GM19324 (cell line): Measurements from ENCODE around the gene KLHL13.
"Not testable (repeated sequence)": the region's sequence is repeated elsewhere in the genome, so short reads cannot be mapped to it uniquely, and the experiment has no call there.

ENCODE experiments used
- ATAC-seq: cut with Tn5 transposase; IDR thresholded peaks from one replicate; pipeline ENCODE4 v1.9.1; 2021; ENCODE audit warnings: mild to moderate bottlenecking, moderate library complexity; ENCODE audit not compliant: unreplicated experiment, low FRiP score

KLHL13 gene

DNA sequence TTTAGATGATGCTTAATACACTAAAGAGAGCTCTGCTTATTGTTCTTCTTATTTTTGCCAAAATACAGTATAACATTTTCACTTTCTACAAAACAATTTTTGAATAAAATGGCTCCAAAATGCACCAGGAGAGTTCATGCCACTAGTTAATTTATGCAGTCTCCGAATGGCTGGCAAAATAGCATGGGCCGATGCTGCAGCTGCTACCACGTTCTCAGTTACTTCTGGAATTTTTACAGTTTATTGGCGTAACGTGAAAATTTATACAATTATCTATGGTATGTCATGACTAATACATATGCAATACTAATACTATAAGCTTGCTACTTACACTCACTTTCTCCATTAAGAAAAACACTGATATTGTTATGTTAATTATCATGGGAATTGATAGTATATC lies 16.5 kb downstream of the KLHL13 start:
- ATAC-seq = no peak

DNA sequence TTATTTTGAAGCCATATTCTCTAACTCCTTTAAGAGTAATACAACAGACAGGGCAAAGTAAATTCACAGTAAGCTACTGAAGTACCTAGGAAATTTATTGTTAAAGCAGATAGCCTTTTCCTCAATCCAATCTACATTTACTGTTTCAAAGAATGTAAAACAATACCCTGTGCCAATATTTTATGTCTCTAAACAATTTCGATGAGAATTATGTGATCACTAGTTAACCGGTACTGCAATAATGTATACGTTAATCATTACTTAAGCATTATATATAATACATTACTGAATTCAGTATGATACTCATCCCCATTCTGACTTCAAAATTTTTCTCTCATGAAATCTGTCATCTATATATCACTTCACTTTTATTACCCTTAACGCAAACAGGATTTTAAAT lies 28.5 kb downstream of the KLHL13 start:
- no peak for ATAC-seq

DNA sequence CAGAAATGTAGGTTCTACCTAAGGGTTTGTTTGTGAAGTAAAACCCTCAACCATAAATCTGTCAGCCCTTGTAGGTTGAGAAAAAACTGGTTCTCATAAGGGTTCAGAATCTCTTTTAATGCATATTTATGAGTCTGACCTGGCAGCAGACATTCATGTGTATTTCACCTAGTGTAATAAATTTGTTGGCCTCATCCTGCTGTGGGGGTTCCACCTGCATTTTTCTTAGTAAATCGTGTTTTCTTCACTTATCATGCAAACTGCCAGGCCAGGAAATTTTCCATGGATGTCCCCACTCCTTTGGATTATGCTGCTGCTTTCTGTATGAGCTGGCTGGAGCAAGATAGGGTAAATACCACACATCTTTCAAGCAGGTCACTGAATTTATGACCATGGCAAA lies 42.4 kb downstream of the KLHL13 start:
- ATAC-seq = no peak

DNA sequence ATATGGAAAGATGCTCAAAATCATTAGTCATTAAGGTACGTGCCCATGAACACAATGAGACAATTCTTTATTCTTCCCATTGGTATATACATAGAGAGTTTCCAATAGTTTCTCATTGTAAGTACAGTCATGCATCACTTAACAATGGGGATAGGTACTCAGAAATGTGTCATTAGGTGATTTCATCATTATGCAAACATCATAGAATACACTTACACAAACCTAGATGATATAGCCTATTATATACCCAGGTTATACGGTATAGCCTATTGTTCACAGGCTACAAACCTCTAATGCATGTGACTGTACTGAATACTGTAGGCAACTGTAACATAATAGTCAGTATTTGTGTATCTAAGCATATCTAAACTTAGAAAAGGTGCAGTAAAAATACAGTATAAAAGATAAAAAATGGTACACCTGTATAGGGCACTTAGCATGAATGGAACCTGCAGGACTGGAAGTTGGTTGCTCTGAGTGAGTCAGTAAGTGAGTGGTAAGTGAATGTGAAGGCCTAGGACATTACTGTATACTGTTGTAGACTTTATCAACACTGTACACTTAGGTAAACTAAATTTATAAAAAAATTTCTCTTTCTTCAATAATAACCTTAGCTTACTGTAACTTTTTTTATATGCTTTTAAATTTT lies 49.6 kb downstream of the KLHL13 start:
- ATAC-seq = no peak

DNA sequence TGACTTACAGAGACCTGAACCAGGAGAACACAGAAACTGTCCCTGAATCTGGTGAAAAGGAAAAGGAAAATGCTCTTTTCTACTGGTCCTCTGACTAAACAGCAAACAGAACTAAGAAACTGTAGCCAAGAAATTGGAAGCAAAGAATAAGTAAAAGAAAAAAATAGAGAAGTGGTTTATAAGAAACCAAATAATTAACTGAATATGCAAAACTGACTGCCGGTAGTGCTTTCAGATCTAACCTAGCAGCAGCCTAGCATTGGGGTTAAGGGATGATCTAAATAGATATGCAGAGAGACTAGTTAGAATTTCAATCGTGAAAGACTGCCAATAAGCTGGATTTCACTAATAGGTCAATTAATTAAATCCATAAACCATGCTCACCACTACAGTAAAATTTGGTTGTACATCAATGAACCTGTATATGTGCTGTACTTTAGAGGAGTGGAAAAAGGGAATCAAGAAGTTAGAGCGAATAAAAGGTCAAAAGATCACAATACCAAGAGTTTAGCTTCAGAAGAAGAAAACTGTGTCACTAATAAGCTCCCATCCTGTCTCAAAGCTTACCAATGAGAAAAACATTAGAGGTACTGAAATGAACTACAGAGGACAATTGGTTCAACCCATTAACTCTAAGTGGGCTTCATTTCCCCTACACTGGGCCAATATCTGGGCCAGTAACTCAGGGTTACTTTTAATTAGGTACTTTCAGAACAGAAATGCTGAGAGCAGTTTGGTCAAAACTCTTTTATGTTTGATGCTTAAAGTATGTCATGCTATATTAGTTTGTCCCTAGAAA lies 53.6 kb downstream of the KLHL13 start:
- ATAC-seq = peak; percentile 74

DNA sequence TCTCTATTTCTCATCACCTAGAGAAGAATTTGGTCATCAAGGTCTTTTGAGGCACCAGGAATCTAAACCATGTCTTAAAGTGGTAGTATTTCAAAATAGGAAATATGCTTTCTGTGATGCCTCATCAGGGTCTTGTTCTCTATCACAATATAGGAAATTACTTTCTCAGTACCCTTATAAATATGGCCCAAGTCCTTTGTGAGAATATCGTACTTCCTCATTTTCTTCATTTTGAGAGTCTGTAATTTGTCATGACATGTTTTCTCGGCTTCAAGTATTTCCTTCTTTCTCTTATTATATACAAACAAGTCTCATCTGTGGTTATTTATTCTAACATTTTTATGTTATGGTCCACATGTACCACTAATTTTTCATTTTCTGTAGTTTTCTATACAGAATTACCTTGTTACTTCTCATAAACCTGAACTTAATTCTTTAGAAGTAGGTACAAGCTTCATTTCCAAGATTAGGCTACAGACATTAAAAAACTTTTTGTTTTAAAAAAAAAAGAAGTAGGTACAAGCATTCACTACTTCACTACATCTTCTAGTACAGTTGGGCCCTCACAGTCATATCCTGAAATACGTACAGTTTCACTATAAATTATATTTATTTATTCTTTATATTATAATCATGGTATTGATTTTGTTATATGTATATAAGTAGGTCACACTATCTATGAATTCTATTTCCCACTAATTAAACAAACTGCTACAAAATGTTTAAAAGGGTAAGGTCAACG lies 54.4 kb downstream of the KLHL13 start:
- ATAC-seq = no peak

DNA sequence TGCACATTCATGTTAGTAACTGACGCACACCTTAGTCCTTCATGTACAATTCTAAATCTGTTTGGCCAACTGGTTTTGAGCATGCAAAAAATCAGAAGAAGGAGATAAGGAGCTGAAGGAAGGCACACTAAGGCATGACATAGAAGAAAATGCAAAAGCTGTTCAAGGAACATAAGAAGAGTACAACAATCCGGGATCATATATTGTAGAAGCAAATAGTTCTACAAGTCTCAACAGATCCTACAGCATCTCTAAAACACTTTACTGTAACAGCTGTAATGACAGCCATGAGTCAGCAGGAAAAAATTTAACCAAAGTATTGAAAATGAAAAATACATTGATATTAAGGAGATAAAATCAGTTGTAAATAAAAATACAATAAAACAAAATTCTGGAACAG lies 57.7 kb downstream of the KLHL13 start:
- no peak for ATAC-seq

DNA sequence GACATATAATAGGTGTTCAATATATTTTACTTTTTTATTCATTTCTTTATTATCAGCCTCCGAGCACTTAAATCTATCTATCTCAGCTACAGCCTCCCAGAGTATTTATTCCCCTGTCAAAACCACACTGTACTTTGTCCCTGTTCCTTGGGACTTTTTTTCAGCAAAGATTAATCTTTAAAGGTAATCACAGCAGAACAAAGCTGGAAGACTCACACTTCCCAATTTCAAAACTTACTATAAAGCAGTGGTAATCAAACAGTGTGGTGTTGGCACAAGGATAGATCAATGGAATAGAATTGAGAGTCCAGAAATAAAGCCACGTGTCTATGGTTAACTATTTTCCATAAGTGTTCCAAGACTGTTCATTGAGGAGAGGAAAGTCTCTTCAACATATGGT lies 59.7 kb downstream of the KLHL13 start:
- ATAC-seq = no peak

DNA sequence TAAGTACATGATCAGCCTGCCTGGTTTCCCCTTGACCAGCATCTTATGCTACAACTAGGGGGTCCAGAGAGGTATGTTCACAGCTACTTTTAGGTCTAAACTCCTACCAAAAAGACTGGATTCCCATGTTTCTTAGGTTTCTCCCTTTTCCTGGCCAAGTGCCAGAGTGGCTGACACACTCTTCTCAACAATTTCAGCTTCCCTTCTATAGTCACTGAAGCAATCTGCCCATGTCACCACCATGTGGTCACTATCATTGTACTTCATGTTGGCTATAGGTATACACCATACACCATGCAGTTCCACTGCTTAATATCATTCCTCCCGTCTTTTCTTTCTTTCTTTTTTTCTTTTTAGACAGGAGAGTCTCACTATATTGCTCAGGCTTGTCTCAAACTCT lies 66.9 kb downstream of the KLHL13 start:
- ATAC-seq = no peak

DNA sequence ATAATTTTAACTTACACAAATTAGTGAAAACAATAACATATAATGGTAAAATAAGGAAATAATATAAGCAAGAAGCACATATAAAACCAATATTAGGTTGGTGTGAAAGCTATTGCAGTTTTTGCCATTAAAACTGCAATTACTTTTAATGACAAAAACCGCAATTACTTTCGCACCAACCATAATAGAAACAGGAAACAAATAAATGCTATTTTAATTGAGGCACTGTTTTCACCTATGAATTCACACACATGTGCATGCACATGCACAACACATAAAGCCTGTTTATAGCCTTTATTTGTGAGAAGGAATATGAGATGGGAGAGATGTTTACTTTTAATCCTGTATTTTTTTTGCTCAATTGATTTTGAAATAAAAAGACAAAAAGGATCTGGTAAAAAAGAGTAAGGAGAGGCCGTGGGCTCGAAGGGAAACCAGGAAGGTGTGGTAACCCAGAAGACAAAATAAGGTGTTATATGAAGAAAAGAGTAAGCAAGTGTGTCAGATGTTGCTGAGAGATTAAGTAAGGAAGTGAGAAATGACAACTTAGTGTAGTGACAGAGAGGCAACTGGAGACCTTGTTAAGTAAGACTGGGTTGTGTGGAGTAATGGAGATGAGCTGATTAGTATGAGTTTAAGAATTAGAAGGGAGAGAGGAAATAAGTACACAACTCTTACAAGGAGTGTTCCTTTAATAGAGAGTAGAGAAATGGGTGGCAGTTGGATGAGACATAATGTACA lies 69.0 kb downstream of the KLHL13 start:
- no peak for ATAC-seq

DNA sequence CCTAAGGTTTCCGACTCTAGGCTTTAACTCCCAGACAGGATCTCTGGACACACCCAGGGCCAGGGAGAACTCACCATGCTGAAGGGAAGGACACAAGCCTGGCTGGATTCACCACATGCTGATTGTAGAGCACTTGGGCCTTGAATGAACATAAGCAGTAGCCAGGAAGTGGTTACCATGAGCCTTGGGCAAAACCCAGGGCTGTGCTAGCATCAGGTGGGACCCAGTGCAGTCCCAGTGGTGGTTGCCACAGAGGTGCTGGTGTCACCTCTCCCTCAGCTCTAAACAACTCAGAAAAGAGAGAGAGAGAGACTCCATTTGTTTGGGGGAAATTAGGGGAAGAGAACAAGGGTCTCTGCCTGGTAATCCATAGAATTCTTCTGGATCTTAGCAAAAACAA lies 77.0 kb downstream of the KLHL13 start:
- ATAC-seq = no peak

DNA sequence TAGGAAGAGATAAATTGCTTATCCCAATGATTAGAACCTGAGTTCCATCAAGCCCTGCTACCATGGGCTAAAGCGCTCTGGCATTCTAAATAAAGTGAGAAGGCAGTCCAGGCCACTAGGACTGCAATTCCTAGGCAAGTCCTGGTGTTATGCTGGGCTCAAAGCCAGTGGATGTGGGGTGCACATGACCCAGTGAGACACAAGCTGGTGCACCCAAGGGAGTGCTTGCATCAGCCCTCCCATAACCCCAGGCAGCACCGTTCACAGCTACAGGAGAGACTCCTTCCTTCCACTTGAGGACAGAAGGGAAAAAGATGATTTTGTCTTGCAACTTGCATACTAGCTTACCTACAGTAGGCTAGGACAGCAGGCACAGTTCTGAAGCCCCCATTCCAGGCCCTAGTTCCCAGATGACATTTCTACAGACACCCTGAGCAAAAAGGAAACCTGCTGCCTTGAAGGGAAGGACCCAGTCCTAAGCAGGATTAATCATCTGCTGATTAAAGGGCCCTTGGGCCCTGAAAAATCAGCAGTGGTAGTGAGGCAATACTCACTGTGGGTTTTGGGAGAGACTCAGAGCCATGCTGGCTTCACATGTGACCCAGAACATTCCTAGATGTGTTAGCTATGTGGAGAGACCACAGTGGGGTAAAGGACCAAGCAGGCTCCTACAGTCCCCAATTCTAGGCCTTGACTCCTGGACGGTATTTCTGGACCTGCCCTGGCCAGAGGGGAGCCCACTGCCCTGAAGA lies 77.8 kb downstream of the KLHL13 start:
- no peak for ATAC-seq

DNA sequence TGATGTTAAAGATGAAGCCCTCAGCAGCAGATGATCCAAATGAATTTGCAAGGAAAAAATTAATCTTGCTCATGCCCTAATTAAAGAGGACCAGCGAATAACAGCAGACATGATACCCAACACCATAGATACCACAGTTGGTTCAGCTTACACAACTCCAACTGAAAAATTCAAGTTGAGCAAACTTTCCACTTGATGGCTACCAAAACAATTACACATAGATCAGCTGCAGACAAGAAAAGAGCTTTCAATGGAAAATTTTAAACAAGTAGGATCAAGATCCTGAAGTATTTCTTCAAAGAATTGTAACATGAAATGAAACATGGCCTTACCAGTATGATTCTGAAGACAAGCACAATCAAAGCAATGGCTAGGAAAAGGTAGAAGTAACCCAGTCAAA lies 90.0 kb downstream of the KLHL13 start:
- no peak for ATAC-seq

DNA sequence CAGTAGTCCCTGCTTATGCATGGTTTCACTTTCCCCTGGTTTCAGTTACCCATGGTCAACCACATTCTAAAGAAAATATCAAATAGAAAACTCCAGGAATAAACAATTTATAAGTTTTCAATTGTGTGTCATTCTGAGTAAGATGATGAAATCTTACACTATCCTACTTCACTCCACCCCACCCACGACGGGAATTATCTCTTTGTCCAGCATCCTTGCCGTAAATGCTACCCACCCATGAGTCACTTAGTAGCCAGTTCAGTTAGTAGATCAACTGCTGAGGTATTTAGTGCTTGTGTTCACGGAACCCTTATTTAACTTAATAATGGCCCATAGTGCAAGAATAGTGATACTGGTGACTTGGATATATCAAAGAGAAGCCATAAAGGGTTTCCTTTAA lies 91.4 kb downstream of the KLHL13 start:
- ATAC-seq = no peak

DNA sequence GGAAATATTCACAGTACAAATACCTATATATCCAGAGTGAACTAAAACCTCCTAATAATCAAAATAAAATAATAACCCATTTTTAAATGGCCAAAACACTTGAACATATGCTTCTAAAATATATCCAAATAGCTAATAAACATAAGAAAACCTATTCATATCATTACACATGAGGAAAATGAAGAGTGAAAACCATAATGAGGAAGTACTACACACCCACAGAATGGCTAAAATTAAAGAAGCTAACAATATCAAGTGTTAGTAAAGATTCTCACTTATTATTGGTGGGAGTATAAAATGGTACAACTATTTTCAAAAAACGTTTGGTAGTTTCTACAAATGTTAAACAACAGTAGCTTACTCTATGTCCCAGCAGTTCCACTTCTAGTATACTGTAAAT lies 92.1 kb downstream of the KLHL13 start:
- ATAC-seq = no peak

DNA sequence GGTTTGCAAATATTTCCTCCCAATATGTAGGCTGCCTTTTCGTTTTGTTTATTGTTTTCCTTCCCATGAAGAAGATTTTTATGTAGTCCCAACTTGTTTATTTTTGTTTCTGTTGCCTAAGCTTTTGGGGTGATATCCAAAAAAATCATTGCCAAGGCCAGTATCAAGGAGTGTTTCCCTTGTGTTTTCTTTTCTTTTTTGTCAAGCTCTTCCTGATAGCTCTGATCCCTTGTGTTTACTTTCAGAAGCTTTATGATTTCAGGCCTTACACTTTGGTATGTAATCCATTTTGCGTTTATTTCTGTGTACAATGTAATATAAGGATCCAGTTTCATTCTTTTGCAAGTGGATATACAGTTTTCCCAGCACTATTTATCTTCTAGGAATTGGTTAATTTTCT lies 93.9 kb downstream of the KLHL13 start:
- no peak for ATAC-seq

DNA sequence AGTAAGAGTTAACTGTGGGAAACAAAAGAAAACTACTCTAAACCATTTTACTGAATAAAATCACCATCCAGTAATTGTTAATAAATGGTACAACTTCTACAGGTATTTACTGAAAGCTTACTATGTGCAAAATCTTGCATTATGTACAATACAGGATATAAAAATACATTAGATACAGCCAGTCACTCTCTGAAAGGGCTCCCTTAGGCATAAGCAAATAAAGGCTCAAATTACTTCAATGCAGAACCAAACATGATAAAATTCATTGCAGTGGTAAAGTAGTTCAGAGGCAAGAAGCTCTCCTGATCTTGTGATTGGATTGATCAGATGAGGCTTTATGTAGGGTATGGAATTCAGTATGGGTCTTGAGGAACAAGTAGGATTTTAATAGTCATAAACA lies 100.2 kb downstream of the KLHL13 start:
- ATAC-seq = no peak

DNA sequence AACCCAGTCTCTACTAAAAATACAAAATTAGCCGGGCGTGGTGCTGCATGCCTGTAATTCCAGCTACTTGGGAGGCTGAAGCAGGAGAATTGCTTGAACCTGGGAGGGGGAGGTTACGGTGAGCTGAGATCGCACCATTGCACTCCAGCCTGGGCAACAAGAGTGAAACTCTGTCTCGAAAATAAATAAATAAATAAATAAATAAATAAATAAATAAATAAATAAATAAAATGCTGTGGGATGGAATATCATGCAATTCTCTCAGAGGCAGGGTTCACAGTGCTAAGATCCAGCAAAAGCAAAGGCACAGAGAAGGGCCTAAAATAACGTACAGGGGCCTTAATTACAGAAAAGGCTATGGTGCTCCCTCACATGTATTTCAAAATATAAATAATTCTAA lies 114.2 kb downstream of the KLHL13 start:
- ATAC-seq = not testable (repeated sequence)

DNA sequence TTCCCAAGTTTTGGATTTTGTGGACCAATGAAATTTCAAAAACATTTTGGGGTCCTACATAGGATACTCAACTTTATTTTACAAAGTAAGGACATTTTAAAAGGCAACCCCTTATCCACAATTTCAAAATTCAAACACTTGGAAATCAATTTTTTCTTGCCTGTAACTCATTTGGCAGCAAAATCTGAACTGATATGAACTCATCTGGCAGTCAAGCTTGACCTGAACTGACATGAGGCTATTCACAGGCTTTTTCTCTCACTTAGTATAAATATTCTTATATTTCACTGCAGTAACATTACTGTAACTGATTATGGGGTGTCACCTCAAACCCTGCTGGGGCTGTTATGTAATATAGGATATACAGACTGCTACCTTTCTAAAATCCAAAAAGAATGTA lies 116.1 kb downstream of the KLHL13 start:
- no peak for ATAC-seq

DNA sequence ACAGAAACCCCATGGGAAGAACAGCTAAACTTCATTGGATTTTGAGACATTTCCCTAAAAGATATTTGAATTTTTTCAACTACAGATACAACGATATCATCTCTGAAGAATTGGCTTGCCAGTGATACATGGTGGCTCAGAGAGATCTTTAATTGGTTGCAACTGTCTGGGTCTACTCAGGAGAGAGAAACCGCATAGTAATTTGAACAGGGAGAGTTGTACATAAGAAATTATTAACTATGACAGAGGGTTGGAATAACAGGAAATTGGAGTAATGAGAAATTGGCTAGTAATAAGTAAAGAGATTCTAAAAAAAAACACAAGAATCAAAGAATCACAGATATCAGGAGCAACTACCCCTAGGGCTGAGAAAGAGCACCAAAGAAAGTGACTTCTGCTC lies 118.4 kb downstream of the KLHL13 start:
- ATAC-seq = no peak
